CD4-positive, alpha-beta T cell treated with Interleukin-17A for 1 hour (primary cell): ENCODE data around the gene SLC38A10.

Experiments used
- DNase-seq: peaks from one replicate; pipeline ENCODE4 v3.0.0-alpha.2; 2020

SLC38A10 gene

GRCh38 chr17:81295676-81296381, 722 bp upstream of the SLC38A10 start:
- peak; percentile 75 for DNase-seq

- DNase-seq, result peak; percentile 6
Observed at GRCh38 chr17:81294512-81295030, 536 bp downstream of the SLC38A10 start.

- DNase-seq, result no peak
Observed at GRCh38 chr17:81292450-81292849, 2.7 kb downstream of the SLC38A10 start.

DNA sequence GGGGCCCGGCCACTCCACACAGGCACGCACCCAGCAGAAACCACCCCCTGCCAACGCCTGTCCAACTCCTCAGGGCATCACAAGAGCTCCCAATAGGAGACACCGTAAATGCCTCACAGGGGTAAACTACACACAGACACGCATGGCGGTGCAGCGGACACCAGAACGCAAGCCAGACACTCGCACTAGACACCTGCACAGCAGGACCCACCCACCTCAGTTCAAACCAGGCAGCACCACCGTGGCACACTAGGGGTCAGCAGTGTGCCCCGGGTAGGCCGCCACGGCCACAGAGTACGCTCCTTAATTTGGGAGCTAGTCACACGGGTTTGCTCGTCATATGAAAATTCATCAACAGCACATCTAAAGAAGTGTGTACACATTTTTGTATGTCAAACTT, 3.4 kb downstream of the SLC38A10 start:
- peak; percentile 79 for DNase-seq

DNA sequence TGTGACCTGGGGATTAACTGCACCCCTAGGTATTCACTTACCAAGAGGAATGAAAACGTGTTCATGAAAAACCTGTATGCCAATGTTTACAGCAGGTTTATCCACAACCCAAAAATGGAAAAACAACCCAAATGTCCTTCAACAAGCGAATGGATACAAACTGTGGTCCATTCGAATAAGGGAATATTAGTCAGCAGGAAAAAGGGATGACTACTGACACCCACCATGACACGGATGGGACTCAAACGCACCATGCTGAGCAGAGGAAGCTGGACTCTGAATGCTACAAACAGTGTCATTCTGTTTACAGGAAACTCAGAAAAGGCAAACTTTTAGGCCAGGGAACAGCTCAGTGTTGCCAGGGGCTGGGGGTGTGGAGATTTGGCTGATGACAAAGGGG, 4.9 kb downstream of the SLC38A10 start:
- DNase-seq, result no peak

DNA sequence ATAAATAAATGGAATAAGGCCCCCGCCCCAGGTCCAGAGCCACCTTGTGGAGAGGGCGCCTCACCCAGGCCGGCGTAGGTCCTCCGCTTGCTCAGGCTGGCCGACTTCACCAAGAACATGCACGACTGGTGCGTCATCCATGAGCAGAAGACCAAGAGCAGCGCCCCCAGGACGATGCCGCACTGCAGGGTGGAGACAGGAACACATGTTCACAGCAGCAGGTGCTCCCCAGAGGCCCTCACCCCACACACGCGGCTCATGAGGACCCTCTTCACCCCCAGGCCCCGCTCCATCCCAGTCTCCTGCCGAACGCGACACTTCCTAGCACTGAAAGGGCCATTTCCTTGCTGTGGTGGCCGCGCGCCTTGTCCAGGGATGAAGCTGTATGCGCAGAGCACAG, 5.5 kb downstream of the SLC38A10 start:
- DNase-seq, result no peak

GRCh38 chr17:81288715-81289114, 6.4 kb downstream of the SLC38A10 start:
- no peak for DNase-seq

DNA sequence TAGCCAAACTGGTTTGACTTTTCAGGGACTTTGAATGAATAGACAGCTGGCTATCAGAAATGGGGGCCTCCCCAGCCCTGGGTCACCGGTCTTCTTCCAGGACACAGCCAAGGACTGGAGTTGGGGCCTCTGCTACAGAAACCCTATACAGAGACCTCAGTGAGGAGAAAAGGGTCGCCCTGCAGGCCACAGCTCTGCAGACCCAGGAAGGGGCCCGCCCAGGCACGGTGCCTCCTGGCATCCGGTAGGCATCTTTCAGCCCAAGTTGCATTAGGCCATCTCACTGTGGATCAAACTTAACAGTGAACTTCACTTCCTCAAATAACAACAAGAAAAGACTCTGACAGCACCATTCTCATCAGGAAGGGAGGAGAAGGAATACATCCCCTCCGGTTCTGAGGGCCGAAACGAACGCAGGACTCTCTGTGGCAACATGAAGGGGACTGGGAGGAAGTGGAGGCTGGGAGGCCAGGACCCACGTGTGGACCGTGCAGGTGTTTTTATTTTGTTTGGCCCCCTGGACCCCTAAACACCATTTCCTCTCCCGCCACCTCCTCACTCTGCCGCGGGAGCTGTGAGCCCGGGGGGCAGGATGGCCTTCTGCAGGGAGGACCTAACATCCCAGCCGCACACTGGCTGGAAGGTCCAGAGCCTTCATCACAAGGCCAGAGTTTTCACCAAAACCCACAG, 7.2 kb downstream of the SLC38A10 start:
- DNase-seq, result peak; percentile 14

GRCh38 chr17:81287152-81287551, 8.0 kb downstream of the SLC38A10 start:
- DNase-seq, result no peak

- no peak for DNase-seq
Observed at GRCh38 chr17:81286491-81287145, 8.5 kb downstream of the SLC38A10 start.

DNA sequence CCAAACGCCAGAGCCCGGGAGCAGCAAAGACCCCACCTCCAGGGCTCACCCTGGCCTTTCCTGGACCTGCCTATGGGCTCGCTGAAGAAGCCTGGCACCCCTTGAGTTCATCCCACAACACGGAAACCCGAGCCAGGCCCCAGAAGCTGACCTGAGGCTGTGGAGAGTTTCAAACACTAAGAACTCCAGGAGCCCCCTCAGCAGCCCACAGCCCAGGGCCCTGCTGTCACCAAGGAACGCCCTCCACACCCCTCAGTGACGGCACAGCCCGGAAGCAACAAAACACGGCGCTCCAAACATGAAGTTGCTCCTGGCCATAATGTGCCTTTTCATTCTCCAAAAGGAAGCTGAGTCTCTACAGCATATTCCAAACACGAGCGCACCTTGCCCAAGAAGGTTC, 9.2 kb downstream of the SLC38A10 start:
- DNase-seq, result no peak

DNA sequence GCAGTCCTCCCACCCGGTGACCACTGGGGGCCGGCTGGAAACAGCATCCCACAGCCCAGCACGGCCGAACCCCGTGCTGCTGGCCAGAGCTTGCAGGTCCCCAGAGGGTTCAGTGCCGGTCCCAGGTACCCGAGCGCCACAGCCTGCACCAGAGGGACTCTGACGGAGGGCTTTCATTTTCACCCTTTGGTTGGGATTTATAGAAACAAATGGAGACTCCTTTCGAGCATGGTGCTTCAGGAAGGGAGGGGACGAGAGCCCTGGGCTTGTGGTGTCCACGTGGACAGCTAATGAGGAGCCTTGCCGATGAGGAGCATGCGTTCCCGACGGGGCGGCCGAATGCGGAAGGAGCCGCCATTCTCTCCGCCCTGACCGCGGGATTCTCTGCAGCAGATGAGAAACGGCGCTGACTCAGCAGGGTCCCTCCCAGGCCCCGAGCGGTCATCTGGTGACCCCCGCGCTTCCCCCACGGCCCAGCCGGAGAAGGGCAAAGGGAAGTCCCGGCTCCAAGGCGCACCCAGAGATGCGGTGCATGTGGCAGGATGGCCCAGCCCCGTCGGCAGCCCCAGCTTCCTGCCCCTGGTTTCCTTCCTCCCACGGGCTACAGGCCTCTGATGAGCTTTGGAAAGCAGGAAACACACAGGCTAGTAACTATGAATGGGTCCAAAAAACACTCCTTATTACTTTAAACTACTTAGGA, 9.8 kb downstream of the SLC38A10 start:
- DNase-seq, result peak; percentile 64

DNA sequence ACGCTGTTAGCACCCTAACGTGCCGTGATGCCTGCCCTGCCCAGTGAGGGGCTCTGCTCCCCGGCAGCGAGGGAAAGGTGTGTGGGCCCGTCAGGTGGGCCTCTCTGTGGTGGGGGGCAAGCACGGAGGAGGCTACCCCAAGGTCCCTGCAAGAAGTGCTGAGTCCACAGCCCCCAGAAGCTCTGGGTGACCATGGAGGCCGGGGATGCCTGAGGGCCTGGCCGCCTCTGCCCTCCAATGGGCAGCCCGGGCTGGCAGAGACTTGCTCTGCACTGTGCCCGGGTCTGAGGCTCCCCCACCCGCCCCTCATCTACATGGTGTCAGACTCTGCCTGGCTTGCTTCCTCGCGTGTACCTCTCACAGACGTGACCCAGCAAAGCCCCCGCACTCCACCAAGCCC, 12.2 kb downstream of the SLC38A10 start:
- no peak for DNase-seq

DNA sequence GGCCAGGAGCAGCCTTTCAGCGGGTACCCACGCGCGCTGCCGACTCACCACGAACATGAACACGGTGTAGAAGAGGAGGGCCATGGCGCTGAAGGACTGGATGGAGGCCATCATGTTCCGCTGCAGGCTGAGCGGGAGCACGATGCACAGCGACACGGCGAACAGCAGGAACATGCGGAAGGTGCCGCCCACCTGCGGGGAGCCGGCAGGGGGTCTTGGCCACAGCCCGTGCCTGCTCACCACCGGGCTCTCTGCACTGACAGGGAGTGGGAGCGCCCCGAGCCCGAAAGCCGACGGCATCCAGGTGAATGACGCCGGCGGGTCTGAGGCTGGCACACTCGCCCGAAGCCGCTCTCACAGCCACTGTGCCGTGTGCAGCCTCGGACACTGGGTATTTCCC, 13.0 kb downstream of the SLC38A10 start:
- no peak for DNase-seq

- no peak for DNase-seq
Observed at GRCh38 chr17:81280571-81280970, 14.5 kb downstream of the SLC38A10 start.

DNA sequence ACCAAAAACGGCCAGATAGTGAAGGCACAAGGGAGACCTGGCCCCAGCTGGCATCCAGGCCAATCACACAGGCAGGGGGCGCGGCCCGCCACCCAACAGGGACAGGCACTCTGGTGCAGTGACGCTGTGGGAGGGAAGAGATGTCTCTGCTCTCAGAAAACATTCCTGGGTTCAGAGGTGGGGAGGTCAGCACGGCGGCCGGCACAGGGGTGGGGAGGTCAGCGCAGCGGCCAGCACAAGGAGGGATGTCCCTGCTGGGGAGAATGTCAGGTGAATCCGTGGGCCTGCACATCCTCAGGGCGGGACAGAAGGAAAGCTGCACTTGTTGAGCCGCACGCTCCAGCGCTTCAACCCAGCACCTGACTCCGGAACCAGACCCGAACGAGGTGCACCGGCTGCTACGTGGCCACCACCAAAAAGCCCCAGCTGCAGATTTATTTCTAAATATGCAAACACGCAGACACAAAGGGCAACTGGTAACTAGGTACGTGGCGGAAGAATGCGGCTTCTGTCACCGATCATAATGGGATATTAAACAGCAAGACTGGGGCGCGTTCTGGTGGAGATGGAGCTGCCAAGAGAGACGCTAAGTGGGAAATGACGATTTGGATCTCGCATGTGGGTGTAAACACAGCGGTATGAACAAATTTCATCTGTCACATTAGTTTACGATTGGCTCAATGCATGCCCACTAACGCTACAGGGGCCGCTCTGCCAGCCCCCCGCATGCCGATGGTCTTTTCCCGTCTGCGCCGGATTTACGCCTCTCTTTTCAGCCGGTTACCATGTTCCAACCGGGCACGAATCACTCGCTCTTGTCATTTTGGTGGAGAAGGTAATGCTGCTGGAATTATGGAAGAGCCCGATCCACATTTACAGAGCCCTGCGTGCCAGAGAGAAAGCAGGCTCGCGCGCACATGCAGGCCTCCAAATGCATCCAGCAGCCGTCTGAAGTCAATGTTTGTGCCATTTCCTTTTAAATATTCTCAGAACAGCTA, 15.5 kb downstream of the SLC38A10 start:
- no peak for DNase-seq

DNA sequence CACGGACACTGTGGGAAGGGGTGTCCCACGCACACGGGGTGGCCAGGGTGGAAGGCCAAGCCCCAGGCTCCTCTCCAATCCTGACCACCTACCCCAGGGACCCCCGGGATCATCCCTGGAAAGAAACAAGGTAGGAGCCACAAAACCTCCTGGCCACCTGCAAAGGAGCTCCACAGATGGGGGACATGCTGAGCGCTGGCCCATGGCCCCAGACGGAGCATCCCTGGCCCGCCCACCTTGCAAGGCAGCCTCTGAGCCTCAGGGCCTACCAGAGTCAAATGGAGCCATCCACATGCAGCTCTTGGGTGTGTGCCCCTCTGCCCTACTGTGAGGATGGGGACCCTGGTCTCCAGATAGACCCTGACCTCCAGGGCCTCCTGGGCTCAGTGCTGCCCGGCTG, 16.3 kb downstream of the SLC38A10 start:
- DNase-seq, result no peak

DNA sequence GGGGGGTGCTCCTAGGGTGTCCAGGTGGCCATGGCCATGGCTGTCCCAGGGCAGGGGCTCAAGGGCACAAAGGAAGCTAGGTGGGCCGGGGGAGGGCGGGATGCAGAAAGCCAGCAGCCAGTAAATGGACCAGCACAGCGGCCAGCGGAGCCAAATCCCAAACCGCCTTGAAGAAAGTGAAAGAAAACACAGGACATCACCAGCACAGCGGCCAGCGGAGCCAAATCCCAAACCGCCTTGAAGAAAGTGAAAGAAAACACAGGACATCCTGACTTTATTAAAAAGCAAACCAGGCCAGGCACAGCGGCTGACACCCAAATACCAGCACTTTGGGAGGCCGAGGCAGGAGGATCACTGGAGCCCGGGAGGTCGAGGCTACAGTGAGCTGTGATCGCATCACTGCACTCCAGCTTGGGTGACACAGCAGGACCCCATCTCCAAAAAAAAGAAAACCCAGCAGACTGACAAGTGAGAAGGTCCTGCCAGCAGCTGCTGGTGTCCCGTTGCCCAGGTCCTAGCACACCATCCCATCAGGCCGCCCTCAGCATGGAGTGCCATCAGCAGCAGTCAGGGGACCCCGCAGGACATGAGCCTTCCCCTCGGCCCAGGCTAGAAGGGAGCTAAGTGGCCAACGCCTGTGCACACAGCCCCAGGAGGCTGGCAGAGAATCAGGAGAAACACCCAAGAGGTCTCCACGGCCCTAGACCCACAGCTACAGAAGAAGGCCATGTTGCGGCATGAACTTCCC, 17.0 kb downstream of the SLC38A10 start:
- no peak for DNase-seq

DNA sequence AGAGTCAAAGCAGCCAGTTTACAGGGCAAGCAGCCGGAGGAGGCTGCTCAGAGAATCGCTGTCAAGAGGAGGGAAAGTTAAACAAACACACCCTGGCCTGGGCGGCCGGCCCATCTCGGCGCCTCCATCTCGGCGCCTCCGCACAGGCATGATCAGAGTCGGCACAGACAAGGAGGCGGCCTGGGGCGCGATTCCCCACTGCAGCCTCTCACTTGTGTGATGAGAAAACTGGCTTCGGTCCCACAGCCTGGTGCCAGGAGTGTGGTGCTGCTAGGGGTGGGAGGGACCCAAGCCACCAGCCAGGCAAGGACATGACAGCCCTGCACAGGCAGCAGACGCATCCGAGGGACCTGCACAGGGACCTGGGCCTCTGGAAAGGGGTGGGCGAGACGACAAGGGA, 17.7 kb downstream of the SLC38A10 start:
- DNase-seq, result no peak

DNA sequence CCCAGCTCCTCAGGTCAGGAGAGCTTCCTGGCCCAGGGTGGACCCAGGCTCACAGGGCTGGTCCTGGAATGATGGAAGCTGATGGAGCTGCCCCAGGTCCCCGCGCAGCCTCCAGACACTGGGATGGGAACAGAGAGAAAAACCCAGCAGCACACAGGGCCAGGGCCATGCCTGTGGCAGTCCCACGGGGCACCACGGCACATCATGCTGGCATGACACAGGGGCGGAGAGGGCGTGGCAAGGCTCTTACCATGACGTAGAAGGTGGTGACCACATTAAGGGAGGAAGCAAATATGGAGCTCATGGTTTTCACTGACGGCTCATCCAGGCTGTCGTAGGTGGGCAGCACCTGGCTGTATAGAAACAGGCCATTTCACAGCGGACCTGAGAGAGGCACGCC, 18.3 kb downstream of the SLC38A10 start:
- DNase-seq, result no peak

DNA sequence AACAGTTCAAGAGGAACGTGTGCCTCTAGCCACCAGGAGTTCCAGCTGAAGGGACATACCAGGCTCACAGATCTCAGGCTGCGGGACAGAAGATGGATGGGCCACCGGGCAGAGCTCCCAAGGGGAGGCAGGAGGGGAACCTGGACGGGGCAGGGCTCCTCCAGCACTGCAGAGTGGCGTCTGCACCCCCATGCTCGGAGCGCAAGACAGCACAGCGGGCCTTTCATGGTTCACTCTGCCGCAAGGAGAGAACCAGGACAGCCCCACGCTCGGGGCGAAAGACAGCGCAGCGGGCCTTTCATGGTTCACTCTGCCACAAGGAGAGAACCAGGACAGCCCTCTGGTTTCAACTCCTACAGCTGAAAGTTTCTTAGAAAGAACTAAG, 20.6 kb downstream of the SLC38A10 start:
- DNase-seq, result no peak
